T47D (cell line): Measurements from ENCODE around the gene DOCK2.

Source experiments
- DNase-seq, 2 experiments: peaks; one replicate each; pipeline versions ENCODE4 v3.0.0 to v3.0.0-alpha.2; 2011 to 2012; ENCODE audit warnings: low read depth in 1 of 2, low spot score in 1 of 2
- JUND ChIP-seq: IDR thresholded peaks from 2 replicates; pipeline ENCODE4 v1.6.1; 2012; ENCODE audit warnings: low read depth
- in situ Hi-C: cut with HindIII; loops from 2 replicates; pipeline ENCODE4 v1.10.0; 2016; ENCODE audit warnings: low sequenced_read_pairs, low pct_unique_long_range_greater_than_20kb

Gene DOCK2

DNA sequence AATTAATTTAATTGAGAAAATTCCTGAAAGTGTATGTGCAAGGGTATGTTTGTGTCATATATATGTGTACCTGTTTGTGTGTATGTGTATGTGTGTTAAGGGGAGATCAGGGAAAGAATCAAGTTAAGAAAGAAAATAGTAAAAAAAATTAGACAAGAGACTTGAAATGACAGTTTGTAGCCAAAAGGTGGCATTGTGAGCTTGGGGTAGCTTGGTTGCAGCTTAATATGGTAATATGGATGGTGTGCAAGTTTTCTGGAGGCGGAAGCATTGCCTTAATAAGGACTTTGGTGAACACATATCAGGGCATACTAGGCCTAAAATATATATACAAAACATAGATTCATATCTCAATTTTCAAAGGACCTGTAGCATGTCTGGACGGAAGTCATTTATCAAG, 213.3 kb downstream of the DOCK2 start:
- no peak for TF ChIP-seq JUND
- in situ Hi-C loops, result no loop called here
- DNase-seq, result no peak

DNA sequence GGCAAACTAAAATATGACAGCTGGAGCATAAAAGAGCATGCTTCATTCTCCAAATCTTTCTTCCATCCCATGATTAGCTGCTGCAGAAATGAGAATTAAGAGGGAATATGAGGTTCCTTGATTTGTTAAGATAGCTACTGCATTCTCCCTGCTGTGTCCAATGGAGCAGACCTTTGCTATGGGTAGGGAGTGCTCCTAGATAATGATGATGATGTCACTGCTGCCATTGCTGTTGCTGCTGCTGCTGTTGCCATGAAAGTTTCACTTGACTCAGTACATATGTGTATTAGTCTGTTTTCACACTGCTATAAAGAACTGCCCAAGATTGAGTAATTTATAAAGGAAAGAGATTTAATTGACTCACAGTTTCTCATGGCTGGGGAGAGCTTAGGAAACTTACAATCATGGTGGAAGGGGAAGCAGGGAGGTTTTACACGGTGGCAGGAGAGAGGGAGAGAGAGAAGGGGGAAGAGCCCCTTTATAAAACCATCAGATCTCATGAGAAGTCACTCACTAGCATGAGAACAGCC, 214.3 kb downstream of the DOCK2 start:
- no peak for TF ChIP-seq JUND
- in situ Hi-C loops, result no loop called here
- no peak for DNase-seq

DNA sequence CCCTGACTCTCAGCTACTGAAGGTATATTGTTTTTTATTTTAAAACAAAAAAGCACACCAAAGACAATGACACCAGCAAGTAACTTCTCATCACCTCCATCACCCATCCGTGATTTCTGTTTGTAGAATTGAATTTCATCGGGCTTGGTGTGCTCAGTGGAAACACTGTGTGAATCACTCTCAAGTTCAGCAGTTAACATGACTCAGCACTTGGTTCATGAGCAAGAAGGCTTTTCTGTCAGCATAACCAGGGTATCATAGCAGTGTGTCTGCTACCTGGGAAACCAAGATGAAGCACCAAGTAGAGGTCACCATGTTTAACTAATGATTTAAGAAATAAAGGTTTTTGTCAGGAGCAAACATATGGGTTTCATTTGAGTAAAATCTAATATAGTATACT, 219.5 kb downstream of the DOCK2 start:
- no peak for DNase-seq
- in situ Hi-C loops, result no loop called here
- TF ChIP-seq JUND, result no peak

DNA sequence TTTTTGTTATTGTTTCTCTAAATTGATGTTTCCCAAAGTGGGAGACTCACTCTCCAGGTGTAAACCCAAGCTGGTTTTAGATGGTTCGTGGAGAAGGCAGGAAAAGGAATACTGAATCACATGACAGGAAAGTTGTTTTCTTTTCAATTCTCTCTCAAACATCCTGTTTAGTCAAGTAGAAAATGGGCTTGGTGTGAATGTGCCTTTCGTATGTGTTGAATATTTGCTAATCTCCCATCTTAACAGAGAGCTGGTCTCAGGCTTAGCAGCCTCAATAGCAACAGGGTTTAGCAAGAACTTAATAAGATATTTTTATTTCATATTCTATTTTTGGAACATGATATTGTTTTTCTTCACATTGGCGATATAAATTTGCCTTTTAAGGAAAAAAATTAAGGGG, 223.5 kb downstream of the DOCK2 start:
- in situ Hi-C loops, result no loop called here
- no peak for TF ChIP-seq JUND
- DNase-seq, result no peak

DNA sequence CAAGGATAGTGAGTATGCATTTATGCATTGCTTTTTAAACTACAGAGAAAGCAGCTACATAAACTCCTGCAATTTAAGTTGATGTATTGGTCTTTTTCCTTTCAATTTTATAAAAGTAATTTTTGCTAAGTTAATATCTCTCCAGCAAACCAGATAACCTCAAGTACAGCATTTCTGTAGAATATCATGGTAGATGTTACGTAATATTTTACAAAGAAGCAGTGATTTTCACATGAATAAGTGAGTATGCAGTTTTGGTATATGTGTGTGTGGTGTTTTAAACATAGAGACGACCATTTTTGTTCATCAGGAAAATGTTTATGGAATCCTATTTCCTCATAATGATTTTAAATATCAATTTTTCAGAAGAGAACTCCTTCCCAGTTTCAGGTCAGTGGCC, 224.4 kb downstream of the DOCK2 start:
- DNase-seq, result no peak
- in situ Hi-C loops, result no loop called here
- TF ChIP-seq JUND, result no peak

DNA sequence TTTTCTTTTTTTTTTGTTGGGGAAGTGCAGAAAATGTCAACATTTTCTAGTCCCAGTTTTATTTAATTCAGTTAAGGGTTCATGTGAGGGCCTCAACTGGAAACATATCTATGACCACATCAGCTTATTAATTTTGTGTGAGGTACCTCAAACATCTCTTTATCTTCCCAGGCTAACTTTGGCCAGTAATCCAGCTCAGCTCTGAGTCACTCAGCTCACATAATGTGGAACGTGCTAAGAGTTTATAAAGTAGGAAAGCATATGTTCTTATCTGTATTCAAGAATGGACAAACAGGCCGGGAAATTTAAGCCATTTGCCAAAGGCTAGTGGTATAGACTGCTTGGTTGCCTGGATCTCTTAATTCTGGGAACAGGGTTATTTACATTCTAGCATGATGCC, 224.9 kb downstream of the DOCK2 start:
- no peak for DNase-seq
- no peak for TF ChIP-seq JUND
- in situ Hi-C loops, result no loop called here

DNA sequence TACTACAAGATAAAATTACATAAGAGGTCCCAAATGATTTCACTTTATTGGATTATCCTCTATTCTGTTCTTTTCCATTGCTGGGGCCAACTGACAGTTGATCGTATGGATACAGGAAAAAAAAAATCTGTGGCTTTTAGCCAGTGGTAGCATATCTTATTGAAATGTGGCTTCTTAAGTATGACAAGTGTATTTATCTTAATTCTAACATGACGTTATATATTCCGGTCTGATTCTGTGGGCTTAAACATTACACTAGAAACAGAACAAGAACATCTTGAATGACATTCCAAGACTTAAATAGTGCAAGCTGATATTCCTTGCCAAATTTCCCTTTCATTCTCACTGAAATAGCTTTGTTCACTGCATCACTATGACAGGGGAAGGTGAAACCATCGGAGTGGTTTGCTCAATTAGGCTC, 225.3 kb downstream of the DOCK2 start:
- TF ChIP-seq JUND, result no peak
- in situ Hi-C loops, result no loop called here
- DNase-seq, result no peak

DNA sequence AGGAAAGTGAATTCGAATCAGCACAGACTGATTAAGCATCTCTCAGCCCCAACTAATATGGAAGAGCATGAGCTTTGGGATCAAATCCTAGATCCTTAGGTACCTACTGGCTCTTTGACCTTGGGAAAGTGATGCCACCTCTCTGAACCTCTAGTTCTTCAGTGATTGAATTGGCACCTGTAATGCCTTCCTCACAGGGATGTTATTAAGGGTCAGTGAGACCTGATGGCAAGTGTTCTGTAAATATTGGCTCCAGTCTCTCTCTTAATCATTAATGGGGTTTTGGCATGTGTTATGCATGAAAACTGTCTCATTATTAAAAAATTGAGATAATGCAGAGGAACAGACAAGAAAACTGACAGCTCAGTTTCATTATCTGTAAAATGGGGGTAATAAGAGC, 227.4 kb downstream of the DOCK2 start:
- in situ Hi-C loops, result no loop called here
- TF ChIP-seq JUND, result no peak
- no peak for DNase-seq

DNA sequence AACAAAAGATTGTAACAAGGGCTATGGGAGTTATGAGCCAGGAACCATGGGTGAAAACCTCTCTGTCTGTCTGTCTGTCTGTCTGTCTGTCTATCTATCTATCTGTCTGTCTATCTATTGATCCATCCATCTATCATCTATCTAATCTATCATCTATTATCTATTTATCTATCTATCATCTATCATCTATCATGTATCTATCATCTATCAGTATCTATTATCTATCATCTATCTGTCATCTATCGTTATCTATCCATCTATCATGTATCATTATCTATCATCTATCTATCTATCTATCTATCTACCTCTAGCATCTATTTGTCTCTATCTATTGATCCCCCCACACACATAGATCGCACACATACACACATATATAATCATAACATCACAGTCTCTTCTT, 230.3 kb downstream of the DOCK2 start:
- no peak for TF ChIP-seq JUND
- no peak for DNase-seq
- in situ Hi-C loops, result no loop called here

DNA sequence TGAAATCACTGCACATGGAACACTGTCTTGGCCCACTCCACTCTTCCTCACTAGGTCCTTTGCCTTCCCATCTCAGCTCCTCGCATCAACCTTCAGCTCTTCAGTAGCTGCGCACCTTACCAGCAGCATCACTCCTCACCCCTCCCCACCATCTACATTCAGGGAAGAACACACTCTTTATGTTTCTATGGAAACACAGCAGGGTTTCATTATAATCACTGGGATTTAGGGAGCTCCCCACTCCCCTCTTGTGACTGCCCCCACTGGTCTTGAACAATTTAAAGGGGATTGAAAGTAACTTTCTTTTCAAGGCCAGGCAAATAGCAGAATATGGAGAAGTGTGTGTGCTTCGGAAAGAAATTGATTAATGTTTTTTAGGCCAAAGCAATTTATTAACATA, 232.0 kb downstream of the DOCK2 start:
- no peak for TF ChIP-seq JUND
- in situ Hi-C loops, result no loop called here
- no peak for DNase-seq

DNA sequence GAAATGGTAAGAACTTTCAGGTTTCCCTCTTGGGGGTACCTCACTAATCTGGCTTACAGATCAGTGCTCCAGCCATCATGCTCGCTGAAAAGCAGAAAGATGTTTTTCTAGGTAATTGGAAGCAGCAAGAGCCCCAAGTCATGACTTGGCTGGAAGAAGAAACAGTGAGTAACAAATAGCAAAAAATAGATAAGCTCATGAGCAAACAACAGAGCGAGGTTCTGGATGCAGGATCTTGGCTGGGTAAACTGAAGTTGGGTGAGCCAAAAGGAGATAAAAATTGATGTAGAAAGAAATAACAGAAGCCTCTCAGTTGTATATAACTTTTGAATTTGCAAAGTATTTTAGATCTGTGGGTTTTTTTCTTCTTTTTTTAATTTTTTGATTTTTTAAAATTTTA, 233.1 kb downstream of the DOCK2 start:
- in situ Hi-C loops, result no loop called here

DNA sequence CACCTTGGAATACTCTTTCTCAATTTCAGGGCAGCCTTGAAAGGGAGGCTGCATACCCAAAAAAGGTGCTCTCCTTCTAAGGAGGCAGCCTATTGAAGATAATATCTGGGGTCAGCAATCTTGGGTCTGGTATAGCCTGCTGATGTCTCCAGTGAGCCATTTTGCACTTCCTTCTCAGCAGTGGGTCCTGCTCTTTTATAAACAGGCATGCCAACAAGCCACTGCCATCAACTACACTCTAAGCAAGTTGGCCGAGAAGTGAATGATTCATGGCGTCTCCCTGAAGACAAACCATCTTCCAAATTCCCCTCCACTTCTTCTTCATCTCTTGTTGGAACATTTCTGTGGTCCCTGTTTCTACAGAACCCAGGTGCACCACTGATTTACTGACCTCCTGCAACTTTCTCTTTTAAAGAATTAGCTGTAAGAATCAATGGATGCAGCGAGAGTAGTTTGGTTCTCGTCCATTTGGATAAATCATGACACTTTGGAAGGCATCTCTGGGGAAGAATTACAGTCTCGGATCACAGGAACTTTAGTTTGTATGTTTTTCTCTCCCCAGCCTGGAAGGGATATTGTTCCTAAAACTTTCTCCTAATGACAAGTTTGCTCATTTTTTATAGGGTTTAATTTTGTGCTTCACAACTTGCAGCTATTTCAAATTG, 234.9 kb downstream of the DOCK2 start:
- no peak for DNase-seq
- TF ChIP-seq JUND, result no peak
- in situ Hi-C loops, result no loop called here

More for the DNA sequence above, 233.1 kb downstream of the DOCK2 start:
- no peak for TF ChIP-seq JUND
- no peak for DNase-seq

DNA sequence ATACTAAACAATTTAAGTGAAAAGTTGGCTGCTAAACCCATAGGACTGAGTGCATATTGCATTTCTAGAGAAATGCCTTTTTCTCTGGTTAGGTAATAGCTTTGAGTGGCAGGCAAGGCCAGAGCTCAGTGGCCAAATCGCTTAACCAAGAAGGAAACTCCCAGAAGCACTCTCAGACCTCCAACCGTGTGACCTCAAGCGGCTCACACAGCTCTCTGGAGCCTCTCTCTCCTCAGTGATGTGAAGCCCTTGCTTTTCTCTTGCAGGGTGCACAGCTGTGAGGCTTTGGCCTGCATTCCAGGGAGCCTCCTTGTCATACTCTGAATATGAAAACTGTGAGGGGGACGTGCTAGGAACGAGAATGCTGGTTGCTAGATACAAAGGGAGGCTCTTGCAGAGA, 236.6 kb downstream of the DOCK2 start:
- no peak for DNase-seq
- no peak for TF ChIP-seq JUND
- in situ Hi-C loops, result no loop called here

DNA sequence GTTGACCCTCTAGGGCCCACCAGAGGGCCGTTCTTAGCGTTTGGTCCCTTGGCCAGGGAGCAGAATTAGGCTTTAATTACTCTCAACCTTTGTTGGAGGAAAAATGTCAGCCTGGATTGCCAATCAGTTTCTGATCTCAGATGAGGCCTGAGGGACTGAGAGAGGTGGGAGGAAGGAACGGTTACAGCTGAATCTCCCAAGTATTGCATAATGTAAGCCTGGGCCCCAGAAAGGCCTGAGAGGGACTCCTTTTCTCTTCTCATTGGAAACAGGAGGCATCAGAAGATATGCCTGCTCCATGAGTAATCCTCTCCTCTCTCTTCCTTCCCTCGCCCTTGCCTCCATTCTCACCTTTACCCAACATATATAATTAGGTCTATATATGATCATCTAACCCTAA, 237.5 kb downstream of the DOCK2 start:
- DNase-seq, result no peak
- TF ChIP-seq JUND, result no peak
- in situ Hi-C loops, result no loop called here
